Liver (tissue), 9 donors: ENCODE results near the gene BAIAP2. TPM values are rescaled to one million over a fixed set of nuclear protein-coding genes. Genes with fewer than 3 reads are reported as not detected.

Experiments
- DNase-seq: peaks from one replicate; pipeline ENCODE4 v3.0.0-alpha.2; 2017; ENCODE audit warnings: low spot score
- H3K27ac ChIP-seq, 2 donors: one replicate each; pipeline ENCODE4 v1.7.0; 2013; ENCODE audit warnings: inconsistent platforms in 2 of 2, low read length in 2 of 2, control low read depth in 1 of 2, low read depth in 1 of 2, mild to moderate bottlenecking in 1 of 2
- H3K27me3 ChIP-seq, 4 donors: one replicate each; pipeline versions ENCODE4 v1.6.1 to v1.7.0; 2013; ENCODE audit warnings: low read length in 3 of 4, inconsistent platforms in 1 of 4, mild to moderate bottlenecking in 1 of 4, moderate library complexity in 1 of 4; ENCODE audit not compliant: control insufficient read depth in 4 of 4, insufficient read depth in 4 of 4
- H3K36me3 ChIP-seq, 4 donors: one replicate each; pipeline versions ENCODE4 v1.6.1 to v1.7.0; 2013; ENCODE audit warnings: low read length in 3 of 4, mild to moderate bottlenecking in 3 of 4, low read depth in 1 of 4, moderate library complexity in 1 of 4; ENCODE audit not compliant: control insufficient read depth in 4 of 4, insufficient read depth in 3 of 4
- H3K4me1 ChIP-seq, 4 donors: one replicate each; pipeline versions ENCODE4 v1.6.1 to v1.7.0; 2013; ENCODE audit warnings: low read length in 3 of 4, mild to moderate bottlenecking in 3 of 4, moderate library complexity in 1 of 4; ENCODE audit not compliant: control insufficient read depth in 4 of 4, insufficient read depth in 4 of 4
- H3K4me3 ChIP-seq, 3 donors: one replicate each; pipeline versions ENCODE4 v1.6.1 to v1.7.0; 2013; ENCODE audit warnings: low read length in 3 of 3, control low read depth in 1 of 3, low read depth in 1 of 3, mild to moderate bottlenecking in 1 of 3
- H3K9ac ChIP-seq, 2 donors: one replicate each; pipeline ENCODE4 v1.7.0; 2013; ENCODE audit warnings: low read length in 2 of 2, mild to moderate bottlenecking in 2 of 2, moderate library complexity in 2 of 2, control low read depth in 1 of 2, low read depth in 1 of 2
- H3K9me3 ChIP-seq, 4 donors: one replicate each; pipeline versions ENCODE4 v1.6.1 to v1.7.0; 2013; ENCODE audit warnings: low read length in 3 of 4; ENCODE audit not compliant: control insufficient read depth in 4 of 4
- EGR1 ChIP-seq, 2 donors: IDR thresholded peaks; 2 replicates each; pipeline ENCODE4 v1.6.1; 2016 to 2018; ENCODE audit warnings: antibody characterized with exemption in 2 of 2, low read depth in 2 of 2
- FOXA1 ChIP-seq: IDR thresholded peaks from 2 replicates; pipeline ENCODE4 v1.6.1; 2016; ENCODE audit warnings: antibody characterized with exemption
- FOXA2 ChIP-seq: IDR thresholded peaks from 2 replicates; pipeline ENCODE4 v1.6.1; 2016; ENCODE audit warnings: antibody characterized with exemption
- GABPA ChIP-seq, 2 donors: IDR thresholded peaks in 1 of 2; conservative IDR thresholded peaks in 1 of 2; 2 replicates each; pipeline ENCODE4 v1.6.1; 2016; ENCODE audit warnings: antibody characterized with exemption in 2 of 2, mild to moderate bottlenecking in 1 of 2, moderate library complexity in 1 of 2
- HNF4A ChIP-seq, 2 donors: conservative IDR thresholded peaks; 2 replicates each; pipeline ENCODE4 v1.6.1; 2016; ENCODE audit warnings: antibody characterized with exemption in 2 of 2, mild to moderate bottlenecking in 2 of 2
- HNF4G ChIP-seq: IDR thresholded peaks from 2 replicates; pipeline ENCODE4 v1.6.1; 2016; ENCODE audit warnings: antibody characterized with exemption
- JUND ChIP-seq, 2 donors: IDR thresholded peaks; 2 replicates each; pipeline ENCODE4 v1.6.1; 2016; ENCODE audit warnings: antibody characterized with exemption in 2 of 2
- NR2F2 ChIP-seq: IDR thresholded peaks from 2 replicates; pipeline ENCODE4 v1.6.1; 2016; ENCODE audit warnings: antibody characterized with exemption
- RAD21 ChIP-seq, 2 donors: IDR thresholded peaks; 2 replicates each; pipeline ENCODE4 v1.6.1; 2016; ENCODE audit warnings: antibody characterized with exemption in 2 of 2, mild to moderate bottlenecking in 2 of 2
- REST ChIP-seq: IDR thresholded peaks from 2 replicates; pipeline ENCODE4 v1.6.1; 2016; ENCODE audit warnings: antibody characterized with exemption, mild to moderate bottlenecking
- SP1 ChIP-seq: IDR thresholded peaks from 2 replicates; pipeline ENCODE4 v1.6.1; 2018; ENCODE audit warnings: antibody characterized with exemption, mild to moderate bottlenecking
- TAF1 ChIP-seq: conservative IDR thresholded peaks from 2 replicates; pipeline ENCODE4 v1.6.1; 2016; ENCODE audit warnings: antibody characterized with exemption, mild to moderate bottlenecking
- YY1 ChIP-seq: IDR thresholded peaks from 2 replicates; pipeline ENCODE4 v1.6.1; 2016; ENCODE audit warnings: antibody characterized with exemption, mild to moderate bottlenecking
- WGBS: extraction: QIAGEN DNeasy Blood & Tissue Kit; methylation state at CpG from one replicate; pipeline ENCODE4 v1.1.7; 2013; 5-methylcytosine and 5-hydroxymethylcytosine counted together
- polyA plus RNA-seq, 2 donors: library from polyadenylated mRNA; stranded (reverse) in 1 of 2; unstranded in 1 of 2; fragments of 200-250 nt in 1 of 2; fragments of >200 nt in 1 of 2; fragmentation: Nextera tagmentation in 1 of 2; extraction: Ambion mirVana in 1 of 2; gene quantifications; one replicate each; pipeline versions ENCODE4 v1.2.1 to v1.2.3, GENCODE V29; 2013 to 2015
- total RNA-seq, 2 donors: library from RNA; depleted of rRNA; stranded (reverse); fragments of >200 nt; gene quantifications; one replicate each; pipeline ENCODE4 v1.2.3, GENCODE V29; 2014
- TF ChIP-seq, protein P1 (sequence below): IDR thresholded peaks from 2 replicates; pipeline ENCODE4 v1.6.1; 2016; ENCODE audit warnings: antibody characterized with exemption
- TF ChIP-seq, protein P2 (sequence below): fragments of 150-350 bp; IDR thresholded peaks from 2 replicates; pipeline ENCODE4 v1.5.1; 2017; ENCODE audit warnings: improper control_type of control experiment, low read depth, low read length; ENCODE audit not compliant: missing input control
- TF ChIP-seq, protein P3 (sequence below): IDR thresholded peaks from 2 replicates; pipeline ENCODE4 v1.6.1; 2016; ENCODE audit warnings: antibody characterized with exemption
- TF ChIP-seq, protein P4 (sequence below): IDR thresholded peaks from 2 replicates; pipeline ENCODE4 v1.6.1; 2016; ENCODE audit warnings: antibody characterized with exemption
- donor health status: healthy.
- donor health status: healthy.
- donor health status: healthy.
- donor health status: healthy.
- donor health status: healthy.

BAIAP2 gene
- total and polyA plus RNA-seq, 4 donors = 8.1 to 61.3 (median 44.9) TPM

DNA sequence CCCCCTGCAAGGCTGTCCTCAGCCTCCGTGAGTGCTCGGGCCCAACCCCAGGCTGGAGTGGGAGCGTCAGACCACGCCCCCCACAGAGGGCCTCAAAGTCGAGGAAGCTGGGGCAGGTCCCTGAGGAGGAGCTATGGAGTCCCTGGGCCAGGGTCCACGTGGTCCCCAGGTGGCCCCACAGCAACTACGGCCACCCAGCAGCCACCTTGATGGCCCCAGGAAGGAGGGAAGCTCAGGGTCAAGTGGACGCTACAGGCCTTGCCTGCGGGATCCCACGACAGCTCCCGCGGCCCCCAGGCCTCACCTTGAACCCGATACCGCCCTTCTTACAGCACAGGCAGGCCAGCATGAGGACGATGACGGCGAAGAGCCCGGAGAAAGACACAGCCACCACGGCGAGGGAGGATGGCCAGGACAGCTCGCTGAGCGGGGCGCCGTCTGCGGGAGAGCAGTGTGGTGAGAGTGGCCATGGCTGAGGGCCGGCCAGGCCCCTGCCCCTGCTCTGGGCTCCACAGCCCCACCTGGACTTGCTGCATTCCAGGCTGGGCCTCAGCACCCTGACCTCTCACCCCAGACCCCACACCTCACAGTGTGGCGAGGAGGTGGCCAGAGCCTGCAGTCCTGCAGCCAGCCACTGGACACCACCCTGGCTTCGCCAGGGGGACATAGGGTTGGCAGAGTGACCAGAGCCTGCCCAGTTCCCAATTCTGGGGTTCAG lies 99.3 kb downstream of the BAIAP2 start:
- no peaks in the 10 kb centered on the region for H3K27me3 ChIP-seq
- no peak overlapping the region for H3K9ac ChIP-seq
- H3K36me3 ChIP-seq = no peaks in the 10 kb centered on the region
- no peak for DNase-seq
- 89% methylated on average over 28 of the region's 28 CpGs for WGBS
- peaks cover 0 to 7% (median 0%) of the 10 kb centered on the region in 4 donors for H3K4me1 ChIP-seq
- H3K27ac ChIP-seq = no peak overlapping the region
- H3K4me3 ChIP-seq = no peak overlapping the region
- no peaks in the 10 kb centered on the region for H3K9me3 ChIP-seq
- TF ChIP-seq FOXA1 (no peak), JUND (IDR thresholded peaks at IDR 0.05) (no peak), HNF4G (no peak), NR2F2 (no peak), EGR1 (IDR thresholded peaks at IDR 0.05; ENCODE audit: low read depth in 2 of 2) (no peak), TAF1 (no peak), REST (no peak), GABPA (IDR thresholded peaks at IDR 0.05 in 1 of 2, conservative IDR thresholded peaks at IDR 0.05 in 1 of 2) (no peak), RAD21 (IDR thresholded peaks at IDR 0.05) (no peak), YY1 (no peak), SP1 (no peak), FOXA2 (no peak), HNF4A (conservative IDR thresholded peaks at IDR 0.05) (no peak)
- TF ChIP-seq, protein P1, sequence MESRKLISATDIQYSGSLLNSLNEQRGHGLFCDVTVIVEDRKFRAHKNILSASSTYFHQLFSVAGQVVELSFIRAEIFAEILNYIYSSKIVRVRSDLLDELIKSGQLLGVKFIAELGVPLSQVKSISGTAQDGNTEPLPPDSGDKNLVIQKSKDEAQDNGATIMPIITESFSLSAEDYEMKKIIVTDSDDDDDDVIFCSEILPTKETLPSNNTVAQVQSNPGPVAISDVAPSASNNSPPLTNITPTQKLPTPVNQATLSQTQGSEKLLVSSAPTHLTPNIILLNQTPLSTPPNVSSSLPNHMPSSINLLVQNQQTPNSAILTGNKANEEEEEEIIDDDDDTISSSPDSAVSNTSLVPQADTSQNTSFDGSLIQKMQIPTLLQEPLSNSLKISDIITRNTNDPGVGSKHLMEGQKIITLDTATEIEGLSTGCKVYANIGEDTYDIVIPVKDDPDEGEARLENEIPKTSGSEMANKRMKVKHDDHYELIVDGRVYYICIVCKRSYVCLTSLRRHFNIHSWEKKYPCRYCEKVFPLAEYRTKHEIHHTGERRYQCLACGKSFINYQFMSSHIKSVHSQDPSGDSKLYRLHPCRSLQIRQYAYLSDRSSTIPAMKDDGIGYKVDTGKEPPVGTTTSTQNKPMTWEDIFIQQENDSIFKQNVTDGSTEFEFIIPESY = no peak
- TF ChIP-seq, protein P2, sequence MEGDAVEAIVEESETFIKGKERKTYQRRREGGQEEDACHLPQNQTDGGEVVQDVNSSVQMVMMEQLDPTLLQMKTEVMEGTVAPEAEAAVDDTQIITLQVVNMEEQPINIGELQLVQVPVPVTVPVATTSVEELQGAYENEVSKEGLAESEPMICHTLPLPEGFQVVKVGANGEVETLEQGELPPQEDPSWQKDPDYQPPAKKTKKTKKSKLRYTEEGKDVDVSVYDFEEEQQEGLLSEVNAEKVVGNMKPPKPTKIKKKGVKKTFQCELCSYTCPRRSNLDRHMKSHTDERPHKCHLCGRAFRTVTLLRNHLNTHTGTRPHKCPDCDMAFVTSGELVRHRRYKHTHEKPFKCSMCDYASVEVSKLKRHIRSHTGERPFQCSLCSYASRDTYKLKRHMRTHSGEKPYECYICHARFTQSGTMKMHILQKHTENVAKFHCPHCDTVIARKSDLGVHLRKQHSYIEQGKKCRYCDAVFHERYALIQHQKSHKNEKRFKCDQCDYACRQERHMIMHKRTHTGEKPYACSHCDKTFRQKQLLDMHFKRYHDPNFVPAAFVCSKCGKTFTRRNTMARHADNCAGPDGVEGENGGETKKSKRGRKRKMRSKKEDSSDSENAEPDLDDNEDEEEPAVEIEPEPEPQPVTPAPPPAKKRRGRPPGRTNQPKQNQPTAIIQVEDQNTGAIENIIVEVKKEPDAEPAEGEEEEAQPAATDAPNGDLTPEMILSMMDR = no peak
- TF ChIP-seq, protein P3, sequence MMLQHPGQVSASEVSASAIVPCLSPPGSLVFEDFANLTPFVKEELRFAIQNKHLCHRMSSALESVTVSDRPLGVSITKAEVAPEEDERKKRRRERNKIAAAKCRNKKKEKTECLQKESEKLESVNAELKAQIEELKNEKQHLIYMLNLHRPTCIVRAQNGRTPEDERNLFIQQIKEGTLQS = no peak
- TF ChIP-seq, protein P4, sequence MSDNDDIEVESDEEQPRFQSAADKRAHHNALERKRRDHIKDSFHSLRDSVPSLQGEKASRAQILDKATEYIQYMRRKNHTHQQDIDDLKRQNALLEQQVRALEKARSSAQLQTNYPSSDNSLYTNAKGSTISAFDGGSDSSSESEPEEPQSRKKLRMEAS = no peak
